Urothelium cell line (cell line): ENCODE results near the gene ZNF30.
"Not testable (repeated sequence)": the region's sequence is repeated elsewhere in the genome, so short reads cannot be mapped to it uniquely, and the experiment has no call there.

Experiments used
- DNase-seq: peaks from one replicate; pipeline ENCODE4 v3.0.0; 2011; ENCODE audit warnings: low spot score, mixed read lengths
- FAIRE-seq: peaks from 2 replicates; lab custom pipeline; 2011; peaks lifted over from hg19 to GRCh38; lab: Jason Lieb, UNC

The ZNF30 gene

DNA sequence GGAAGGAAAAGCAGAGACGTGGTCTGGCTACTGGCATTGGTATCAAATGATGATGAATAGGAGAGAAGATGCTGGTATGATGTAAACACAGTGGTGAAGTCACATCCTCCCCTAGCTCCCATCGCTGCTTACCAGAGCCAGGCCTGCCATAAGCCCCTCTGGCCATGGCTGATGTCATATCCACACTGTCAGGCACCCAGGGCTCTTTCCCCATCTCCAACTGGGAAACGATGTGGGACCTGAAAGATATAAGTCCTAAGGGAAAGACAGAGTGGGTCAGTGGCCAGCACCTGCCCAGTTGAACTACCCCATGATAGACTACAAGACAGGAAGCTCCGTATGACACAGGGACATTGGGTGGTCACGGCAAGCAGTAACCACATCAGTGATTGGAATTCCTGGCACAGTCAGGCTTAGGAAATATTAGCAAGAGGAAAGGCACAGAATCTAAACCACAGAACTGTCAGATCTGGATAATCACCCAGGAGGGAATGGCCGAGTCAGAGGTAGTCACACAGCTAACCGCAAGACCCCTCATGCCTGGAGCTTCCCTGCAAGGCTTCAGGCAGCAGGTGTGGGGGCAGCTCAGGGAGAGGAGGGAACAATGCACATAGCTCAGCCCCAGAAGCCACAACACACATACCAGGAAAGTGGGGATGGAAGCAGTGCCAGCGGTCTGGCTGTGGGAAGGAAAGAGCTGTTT, 33.6 kb downstream of the ZNF30 start:
- peak; percentile 75 for DNase-seq
- no peak for FAIRE-seq

GRCh38 chr19:34960940-34961679, 34.4 kb downstream of the ZNF30 start:
- no peak for FAIRE-seq
- no peak for DNase-seq

GRCh38 chr19:34961775-34962686, 35.3 kb downstream of the ZNF30 start:
- no peak for DNase-seq
- FAIRE-seq = no peak

DNA sequence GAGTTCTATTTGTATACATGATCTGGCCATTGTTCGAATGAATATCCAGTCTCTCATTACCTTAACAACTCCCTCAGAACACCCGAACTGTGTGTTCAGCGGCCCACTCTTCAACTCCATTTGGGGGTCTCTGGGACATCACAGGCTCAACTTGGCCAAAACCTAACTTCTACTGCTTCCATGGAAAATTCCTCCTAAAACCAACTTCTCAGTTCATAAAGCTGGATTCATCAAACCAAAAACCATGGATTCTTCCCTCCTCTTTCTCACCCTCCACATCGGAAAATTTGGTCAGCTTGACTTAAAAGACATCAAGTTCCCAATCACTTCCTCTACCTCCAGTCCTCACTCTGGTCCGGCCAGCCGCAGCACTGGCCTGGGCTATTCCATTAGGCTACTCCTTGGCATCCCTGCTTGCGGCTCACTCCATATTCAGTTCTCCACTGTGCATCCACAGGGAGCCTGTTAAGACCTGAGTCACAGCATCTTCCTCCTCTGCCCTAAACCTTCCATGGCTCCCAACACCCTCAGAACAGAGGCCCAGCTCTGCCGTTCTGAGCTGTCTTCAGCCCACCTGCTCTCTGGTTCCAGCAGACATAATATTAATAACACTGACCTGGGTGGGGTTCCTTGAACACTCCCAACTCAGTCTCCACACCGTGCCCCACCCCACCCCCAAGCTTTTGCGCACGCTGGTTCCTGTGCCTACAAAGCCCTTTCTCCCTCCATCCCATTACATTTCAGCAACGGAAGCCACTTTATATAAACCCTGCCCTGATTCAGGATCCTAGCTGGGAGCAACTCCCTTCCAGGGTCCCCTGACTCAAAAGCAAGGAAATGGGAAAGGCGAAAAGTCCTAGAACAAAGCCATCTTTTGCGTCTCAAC, 36.2 kb downstream of the ZNF30 start:
- no peak for DNase-seq
- no peak for FAIRE-seq

DNA sequence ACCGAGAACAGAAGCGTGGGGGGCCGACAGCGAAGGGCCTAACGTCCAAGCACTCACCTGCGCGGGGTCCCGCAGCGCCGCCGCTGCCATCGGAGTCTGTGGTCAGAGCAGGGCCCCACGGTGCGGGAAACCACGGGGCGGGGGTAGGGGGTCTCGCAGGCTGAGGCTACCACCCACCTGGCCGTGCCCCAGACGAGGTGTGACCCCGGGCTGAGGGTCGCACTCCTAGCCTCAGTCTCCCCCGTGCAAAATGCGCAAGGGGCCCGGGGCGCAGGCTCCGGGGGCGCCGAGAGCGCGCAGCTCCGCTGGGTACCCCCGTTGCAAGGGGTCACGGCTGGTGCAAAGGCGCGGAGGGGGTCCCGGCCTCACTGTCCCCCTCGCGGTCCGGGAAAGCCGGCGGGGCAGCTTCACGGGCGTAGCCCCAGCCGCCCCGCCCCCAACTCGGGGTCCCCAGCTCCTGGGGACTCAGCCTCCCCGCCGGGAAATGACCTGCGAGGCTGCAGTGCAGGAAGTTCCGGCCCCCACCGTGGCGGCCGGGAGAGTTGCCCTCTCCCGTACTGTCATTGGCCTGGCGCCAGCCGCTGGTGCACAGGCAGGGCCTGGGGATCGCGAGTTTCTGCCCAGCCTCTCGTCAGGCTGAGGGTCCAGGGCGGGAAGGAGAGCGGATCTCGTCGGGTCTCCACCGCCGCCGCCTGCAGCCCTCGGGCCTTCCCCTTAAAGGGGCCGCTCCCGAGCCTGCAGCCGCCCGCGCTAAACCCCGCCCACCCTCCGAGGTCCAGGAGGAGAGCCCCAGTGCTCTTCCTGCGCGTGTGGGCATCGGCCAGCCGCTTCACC, 37.1 kb downstream of the ZNF30 start, which contains the start of gene ZNF792:
Gene ZNF792, minus strand, starts transcription at position 657 of the 834 bp plus-strand sequence. Its CDS starts 567 bp downstream, at position 90.
- DNase-seq = peak; percentile 79
- FAIRE-seq = no peak

GRCh38 chr19:34964598-34964997, 37.9 kb downstream of the ZNF30 start:
- FAIRE-seq (no peak), DNase-seq (no peak)

- not testable (repeated sequence) for FAIRE-seq, DNase-seq
Measured at GRCh38 chr19:34965505-34965904, 38.8 kb downstream of the ZNF30 start.

- FAIRE-seq (no peak), DNase-seq (no peak)
Measured at GRCh38 chr19:34967551-34967950, 40.8 kb downstream of the ZNF30 start.

- no peak for FAIRE-seq
- DNase-seq = no peak
Measured at GRCh38 chr19:34969721-34970120, 43.0 kb downstream of the ZNF30 start.

DNA sequence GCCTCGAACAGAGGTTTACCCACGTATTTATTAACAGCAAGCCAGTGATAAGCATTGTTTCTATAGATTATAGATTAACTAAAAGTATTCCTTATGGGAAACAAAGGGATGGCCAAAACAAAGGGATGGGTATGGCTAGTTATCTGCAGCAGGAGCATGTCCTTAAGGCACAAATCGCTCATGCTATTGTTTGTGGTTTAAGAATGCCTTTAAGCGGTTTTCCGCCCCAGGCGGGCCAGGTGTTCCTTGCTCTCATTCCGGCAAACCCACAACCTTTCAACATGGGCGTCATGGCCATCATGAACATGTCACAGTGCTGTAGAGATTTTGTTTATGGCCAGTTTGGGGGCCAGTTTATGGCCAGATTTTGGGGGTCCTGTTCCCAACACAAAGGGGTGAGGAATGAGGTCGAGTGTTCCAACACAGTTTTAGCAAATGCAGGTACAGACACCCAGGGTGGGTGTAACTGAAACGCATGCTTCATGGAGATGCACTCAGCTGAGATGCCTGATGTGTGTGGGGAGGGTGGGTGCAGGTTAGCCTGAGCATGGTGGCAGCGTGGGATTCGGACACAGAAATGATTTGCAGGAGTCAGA, 43.6 kb downstream of the ZNF30 start:
- not testable (repeated sequence) for FAIRE-seq, DNase-seq

DNA sequence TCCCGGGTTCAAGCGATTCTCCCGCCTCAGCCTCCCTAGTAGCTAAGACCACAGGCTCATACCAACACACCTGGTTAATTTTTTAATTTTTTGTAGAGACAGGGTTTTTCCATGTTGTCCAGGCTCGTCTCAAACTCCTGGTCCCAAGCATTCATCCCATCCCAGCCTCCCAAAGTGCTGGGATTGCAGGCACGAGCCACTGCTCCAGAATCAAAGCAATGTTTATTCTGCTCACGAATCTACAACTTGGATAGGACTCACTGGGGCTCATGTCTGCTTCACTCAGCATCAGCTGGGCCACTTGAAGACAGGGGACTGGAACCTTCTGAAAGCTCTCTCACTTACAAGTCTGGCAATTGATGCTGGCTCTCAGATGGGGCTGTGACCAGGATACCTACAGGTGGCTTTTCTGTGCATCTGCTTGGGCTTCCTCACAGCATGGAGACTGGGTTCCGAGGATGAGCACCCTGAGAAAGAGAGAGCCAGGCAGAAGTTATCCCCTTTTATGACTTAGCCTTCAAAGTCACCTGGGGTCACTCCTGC, 45.5 kb downstream of the ZNF30 start:
- DNase-seq (no peak), FAIRE-seq (no peak)

DNA sequence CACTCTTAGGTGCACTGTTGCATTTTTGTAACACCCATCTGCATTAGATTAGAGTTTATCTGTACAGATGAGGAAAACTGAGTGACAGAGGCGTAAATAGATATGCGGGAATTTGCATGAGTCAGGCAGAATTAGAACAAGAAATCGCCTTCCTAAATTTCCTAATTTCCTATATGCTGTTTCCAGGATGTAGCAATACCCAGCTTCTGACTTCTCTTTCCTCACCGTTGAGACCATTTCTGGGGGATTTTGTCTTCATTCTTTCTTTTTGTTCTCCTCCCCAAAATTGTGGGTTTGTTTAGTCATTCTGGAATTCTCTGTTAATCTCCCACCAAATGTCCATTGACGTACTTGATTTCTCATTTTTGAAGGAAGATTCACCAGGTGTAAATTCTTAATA, 47.9 kb downstream of the ZNF30 start:
- FAIRE-seq = no peak
- DNase-seq = no peak

DNA sequence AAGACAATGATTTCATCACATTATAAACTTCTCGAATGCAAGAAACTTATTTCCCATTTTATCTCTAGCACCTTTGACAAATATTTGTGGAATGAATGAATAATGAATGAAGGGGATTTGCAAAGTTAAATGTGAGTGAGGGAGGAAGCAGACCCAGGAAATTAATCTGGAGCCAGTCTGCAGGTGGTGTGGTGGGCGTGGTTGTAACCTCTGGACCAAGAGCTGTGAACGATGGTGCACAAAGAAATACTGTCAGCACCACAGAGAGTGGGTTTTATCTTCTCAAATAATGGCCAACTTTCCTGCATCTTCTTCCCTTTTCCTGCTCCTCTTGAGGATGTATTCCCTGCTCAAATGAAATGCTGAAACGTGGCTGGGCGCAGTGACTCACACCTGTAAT, 48.4 kb downstream of the ZNF30 start:
- FAIRE-seq (no peak), DNase-seq (no peak)

DNA sequence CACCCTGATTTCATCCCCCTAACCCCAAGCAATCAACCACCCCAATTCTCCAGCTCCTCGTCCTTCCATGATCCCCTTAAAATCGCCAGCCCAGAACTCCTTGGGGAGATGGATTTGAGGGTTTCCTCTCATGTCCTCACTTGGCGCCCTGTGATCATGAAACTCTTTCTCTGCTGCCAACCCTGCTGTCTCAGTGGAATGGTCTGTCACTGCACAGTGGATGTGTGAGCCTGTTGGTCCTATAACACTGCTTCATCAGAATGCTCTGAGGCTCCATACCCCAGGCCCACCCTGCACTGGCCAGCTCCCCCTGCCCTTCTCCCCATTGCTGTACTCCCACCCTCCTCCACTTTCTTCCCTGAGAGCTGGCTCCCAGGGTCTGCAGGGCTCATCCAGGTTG, 49.9 kb downstream of the ZNF30 start:
- FAIRE-seq = no peak

DNA sequence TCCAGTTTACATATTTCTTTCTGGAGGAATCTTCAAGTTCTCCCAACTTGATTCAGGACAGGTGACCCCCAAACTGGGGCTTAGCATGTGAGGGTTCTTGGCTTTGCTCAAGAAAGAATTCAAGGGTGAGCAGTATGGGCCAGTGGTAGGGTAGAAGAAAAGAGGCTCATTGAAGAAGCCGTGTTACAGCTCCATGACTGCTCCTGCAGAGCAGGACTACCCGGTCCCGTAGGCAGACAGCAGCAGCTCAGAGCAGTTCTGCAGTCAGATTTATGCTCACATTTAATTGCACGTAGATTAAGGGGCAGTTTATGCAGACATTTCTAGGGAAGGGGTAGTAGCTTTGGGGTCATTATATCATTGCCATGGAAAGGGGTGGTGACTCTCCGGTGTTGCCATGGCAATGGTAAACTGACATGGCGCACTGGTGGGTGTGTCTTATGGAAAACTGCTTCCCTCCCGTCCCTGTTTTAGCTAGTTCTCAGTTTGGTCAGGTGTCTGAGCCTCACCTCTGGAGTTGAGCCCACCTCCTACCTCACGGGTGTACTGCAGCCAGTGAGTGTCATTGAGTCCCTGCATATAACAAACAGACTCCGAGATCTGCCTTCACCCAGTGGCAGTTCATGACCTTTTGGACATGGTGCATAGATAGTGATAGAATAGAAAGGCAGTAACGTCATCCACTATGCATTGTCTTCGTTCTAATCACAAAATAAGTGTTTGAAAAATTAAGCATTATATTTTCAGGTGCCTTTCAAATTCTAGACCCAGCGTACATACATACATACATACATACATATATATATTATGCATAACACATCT, 53.3 kb downstream of the ZNF30 start:
- FAIRE-seq (no peak), DNase-seq (no peak)

More for the DNA sequence above, 49.9 kb downstream of the ZNF30 start:
- DNase-seq = no peak

DNA sequence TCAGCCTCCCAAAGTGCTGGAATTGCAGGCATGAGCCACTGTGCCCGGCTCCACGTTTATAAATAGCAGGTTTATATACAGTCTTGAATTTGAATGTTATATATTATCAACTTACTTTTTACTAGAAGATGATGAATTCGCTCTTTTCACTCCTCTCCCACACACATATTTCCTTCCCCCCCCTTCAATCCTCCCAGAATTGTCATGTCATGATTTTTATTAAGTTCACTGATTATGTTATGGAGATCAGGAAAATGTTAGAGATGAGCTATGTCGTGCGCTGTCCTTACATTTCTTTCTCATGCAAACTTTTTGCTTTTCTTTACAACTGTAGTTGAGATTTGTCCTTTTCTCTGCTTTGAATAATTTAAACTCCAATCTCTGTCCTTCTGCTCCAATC, 55.6 kb downstream of the ZNF30 start:
- DNase-seq (no peak), FAIRE-seq (no peak)

- FAIRE-seq = no peak
- DNase-seq = no peak
Measured at GRCh38 chr19:34983786-34984185, 57.1 kb downstream of the ZNF30 start.

DNA sequence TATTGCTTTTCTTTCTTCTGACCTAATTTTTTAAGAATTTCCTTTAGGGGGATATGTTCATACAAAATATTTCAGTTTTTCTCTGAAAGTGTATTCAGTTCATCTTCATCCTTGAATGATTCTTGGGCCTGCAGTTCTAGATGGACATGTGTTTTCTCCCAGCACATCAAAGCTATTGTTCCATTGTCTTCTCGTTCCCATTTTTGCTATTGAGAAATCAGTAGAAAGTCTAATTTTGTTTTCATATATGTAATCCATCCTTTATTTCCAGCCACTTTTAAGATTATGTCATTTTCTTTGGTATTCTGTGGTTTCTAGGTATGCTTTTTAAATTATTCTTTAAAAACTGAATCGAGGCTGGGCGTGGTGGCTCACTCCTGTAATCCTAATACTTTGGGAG, 57.6 kb downstream of the ZNF30 start:
- DNase-seq (no peak), FAIRE-seq (no peak)
